GM23338 (cell line): ENCODE data around the gene SNX9. TPM values are rescaled to one million over a fixed set of nuclear protein-coding genes. Genes with fewer than 3 reads are reported as not detected.
A peak's percentile ranks its signal among the peaks of the same experiment; 100 is the strongest.

Experiments used
- ATAC-seq: fragments of 200-7000 bp; cut with Tn5 transposase; 3 replicates; pipeline ENCODE4 v1.9.1; 2020
- DNase-seq: peaks from one replicate; pipeline ENCODE4 v3.0.0-alpha.2; 2015; ENCODE audit warnings: low spot score
- H2AFZ ChIP-seq: fragments of 200-600 bp; sonication (generic); 2 replicates; pipeline ENCODE4 v1.8.0; 2016; ENCODE audit warnings: antibody characterized with exemption, mild to moderate bottlenecking, moderate library complexity
- H3F3A ChIP-seq: fragments of 200-600 bp; sonication (generic); replicated peaks from 2 replicates; pipeline ENCODE4 v1.8.0; 2017; ENCODE audit warnings: antibody characterized with exemption, mixed run types, low read depth
- H3K27ac ChIP-seq: fragments of 200-600 bp; sonication (generic); 2 replicates; pipeline ENCODE4 v1.6.1; 2016; ENCODE audit warnings: low read depth
- H3K27me3 ChIP-seq: fragments of 200-600 bp; sonication (generic); 2 replicates; pipeline ENCODE4 v1.8.0; 2016; ENCODE audit warnings: mild to moderate bottlenecking, mixed run types, moderate library complexity; ENCODE audit not compliant: insufficient read depth
- H3K36me3 ChIP-seq: fragments of 200-600 bp; sonication (generic); 2 replicates; pipeline ENCODE4 v1.8.0; 2016; ENCODE audit warnings: mild to moderate bottlenecking; ENCODE audit not compliant: insufficient read depth
- H3K4me1 ChIP-seq: fragments of 200-600 bp; sonication (generic); 2 replicates; pipeline ENCODE4 v1.8.0; 2016; ENCODE audit warnings: mild to moderate bottlenecking, moderate library complexity; ENCODE audit not compliant: insufficient read depth
- H3K4me2 ChIP-seq: fragments of 200-600 bp; sonication (generic); 2 replicates; pipeline ENCODE4 v1.7.1; 2017; ENCODE audit warnings: mixed run types
- H3K4me3 ChIP-seq: fragments of 200-600 bp; sonication (generic); 2 replicates; pipeline ENCODE4 v1.6.1; 2016; ENCODE audit warnings: mixed run types
- H3K79me2 ChIP-seq: fragments of 200-600 bp; sonication (generic); replicated peaks from 2 replicates; pipeline ENCODE4 v1.8.0; 2017; ENCODE audit warnings: mild to moderate bottlenecking; ENCODE audit not compliant: insufficient read depth
- H3K9me2 ChIP-seq: fragments of 200-600 bp; sonication (generic); 2 replicates; pipeline ENCODE4 v1.8.0; 2017; ENCODE audit not compliant: insufficient read depth
- H4K20me1 ChIP-seq: fragments of 200-600 bp; sonication (generic); replicated peaks from 2 replicates; pipeline ENCODE4 v1.8.0; 2017; ENCODE audit warnings: mild to moderate bottlenecking; ENCODE audit not compliant: insufficient read depth
- H3K27ac Mint-ChIP-seq: 2 replicates; pipeline ENCODE4 v1.8.0; 2020; ENCODE audit warnings: inconsistent platforms, mild to moderate bottlenecking, moderate library complexity, mixed read lengths
- H3K27me3 Mint-ChIP-seq: 3 replicates; pipeline ENCODE4 v1.8.0; 2022; ENCODE audit warnings: low read depth, mild to moderate bottlenecking, moderate library complexity, mixed read lengths, inconsistent platforms; ENCODE audit not compliant: insufficient read depth, poor library complexity
- H3K36me3 Mint-ChIP-seq: 3 replicates; pipeline ENCODE4 v1.8.0; 2021; ENCODE audit warnings: low read depth, mild to moderate bottlenecking, inconsistent platforms, moderate library complexity, mixed read lengths
- H3K4me1 Mint-ChIP-seq: 3 replicates; pipeline ENCODE4 v1.8.0; 2020; ENCODE audit warnings: mild to moderate bottlenecking, inconsistent platforms, mixed read lengths
- H3K4me3 Mint-ChIP-seq: 3 replicates; pipeline ENCODE4 v1.8.0; 2021; ENCODE audit warnings: moderate library complexity, mild to moderate bottlenecking, inconsistent platforms, mixed read lengths
- H3K9me3 Mint-ChIP-seq: 3 replicates; pipeline ENCODE4 v1.8.0; 2020; ENCODE audit warnings: moderate library complexity, mild to moderate bottlenecking, inconsistent platforms, mixed read lengths
- CREB1 ChIP-seq: fragments of 250-450 bp; sonication (Bioruptor Pico); IDR thresholded peaks from 2 replicates; pipeline ENCODE4 v1.5.0; 2020; ENCODE audit warnings: low read depth, mild to moderate bottlenecking, moderate library complexity
- CTCF ChIP-seq, 2 experiments: fragments of 200-600 bp in 1 of 2; sonication (generic) in 1 of 2; conservative IDR thresholded peaks; 2 replicates each; pipeline versions ENCODE4 v1.5.1 to v1.6.1; 2016 to 2017; ENCODE audit warnings: antibody characterized with exemption in 2 of 2, low read depth in 2 of 2, mild to moderate bottlenecking in 2 of 2, moderate library complexity in 1 of 2
- ETS1 ChIP-seq: IDR thresholded peaks from 2 replicates; pipeline ENCODE4 v1.6.1; 2016; ENCODE audit warnings: antibody characterized with exemption
- EZH2 ChIP-seq: fragments of 200-600 bp; sonication (generic); IDR thresholded peaks from one replicate; pipeline ENCODE4 v1.8.0; 2017; ENCODE audit warnings: antibody characterized with exemption, mild to moderate bottlenecking, low read depth; ENCODE audit not compliant: unreplicated experiment
- EZH2phosphoT487 ChIP-seq: fragments of 200-600 bp; sonication (generic); IDR thresholded peaks from one replicate; pipeline ENCODE4 v1.8.1; 2018; ENCODE audit warnings: antibody characterized with exemption; ENCODE audit not compliant: unreplicated experiment
- JUNB ChIP-seq: IDR thresholded peaks from one replicate; pipeline ENCODE4 v1.6.1; 2016; ENCODE audit warnings: antibody characterized with exemption; ENCODE audit not compliant: unreplicated experiment
- NANOG ChIP-seq: IDR thresholded peaks from 2 replicates; pipeline ENCODE4 v1.6.1; 2016; ENCODE audit warnings: antibody characterized with exemption, borderline replicate concordance
- POLR2AphosphoS5 ChIP-seq: IDR thresholded peaks from 2 replicates; pipeline ENCODE4 v1.6.1; 2016; ENCODE audit warnings: antibody characterized with exemption, low read depth
- REST ChIP-seq: IDR thresholded peaks from one replicate; pipeline ENCODE4 v1.6.1; 2018; ENCODE audit warnings: antibody characterized with exemption; ENCODE audit not compliant: unreplicated experiment
- STAT1 ChIP-seq: IDR thresholded peaks from one replicate; pipeline ENCODE4 v1.6.1; 2016; ENCODE audit warnings: antibody characterized with exemption; ENCODE audit not compliant: unreplicated experiment
- ZNF114 ChIP-seq: fragments of 250-450 bp; sonication (Bioruptor Pico); IDR thresholded peaks from 2 replicates; pipeline ENCODE4 v1.5.0; 2020; ENCODE audit warnings: mild to moderate bottlenecking, moderate library complexity
- ZNF331 ChIP-seq: fragments of 250-450 bp; sonication (Bioruptor Pico); IDR thresholded peaks from 2 replicates; pipeline ENCODE4 v1.5.0; 2020; ENCODE audit warnings: low read depth, mild to moderate bottlenecking, moderate library complexity
- ZNF462 ChIP-seq: fragments of 250-450 bp; sonication (Bioruptor Pico); IDR thresholded peaks from 2 replicates; pipeline ENCODE4 v1.5.0; 2020; ENCODE audit warnings: mild to moderate bottlenecking, moderate library complexity
- polyA plus RNA-seq: library from polyadenylated mRNA; unstranded; fragments of >200 nt; fragmentation: Nextera tagmentation; extraction: Ambion mirVana; gene quantifications from 2 replicates; pipeline ENCODE4 v1.2.1, GENCODE V29; 2016
- total RNA-seq: library from RNA; depleted of rRNA; stranded (reverse); fragments of >200 nt; shearing (Covaris generic); gene quantifications from 2 replicates; pipeline ENCODE4 v1.2.3, GENCODE V29; 2014

The SNX9 gene
- total and polyA plus RNA-seq, 2 experiments from 2014 or later, result 18.4 to 23.3 TPM

GRCh38 chr6:157981132-157981394, 158.0 kb downstream of the SNX9 start:
- H3K4me3 Mint-ChIP-seq, result peak overlapping the region; percentile 70
- peaks cover 30% of the 10 kb centered on the region for H3K27me3 Mint-ChIP-seq
- H3F3A ChIP-seq, result peaks cover 5% of the 10 kb centered on the region
- peak overlapping the region; percentile 92; the same call in 1 of the 2 replicates for H2AFZ ChIP-seq
- no peaks in the 10 kb centered on the region for H3K36me3 ChIP-seq
- DNase-seq (peak; percentile 45), ATAC-seq (peak; percentile 6; the same call in 2 of the 3 replicates)
- no peaks in the 10 kb centered on the region; the same call in 2 of the 3 replicates for H3K9me3 Mint-ChIP-seq
- peaks cover 18% of the 10 kb centered on the region for H3K27me3 ChIP-seq
- peak overlapping the region; percentile 86 for H3K4me2 ChIP-seq
- no peak overlapping the region for H3K27ac ChIP-seq
- peaks cover 18% of the 10 kb centered on the region for H3K79me2 ChIP-seq
- H3K9me2 ChIP-seq, result no peaks in the 10 kb centered on the region
- no peaks in the 10 kb centered on the region for H4K20me1 ChIP-seq
- TF ChIP-seq ETS1 (no peak), ZNF114 (no peak), REST (no peak), JUNB (no peak), ZNF331 (CRISPR knock-in tag) (no peak), EZH2 (no peak), STAT1 (no peak), EZH2phosphoT487 (no peak), CTCF (conservative IDR thresholded peaks at IDR 0.05; ENCODE audit: low read depth in 2 of 2) (no peak), NANOG (no peak), ZNF462 (CRISPR knock-in tag) (no peak), POLR2AphosphoS5 (no peak), CREB1 (CRISPR knock-in tag) (no peak)
- no peaks in the 10 kb centered on the region; the same call in 2 of the 3 replicates for H3K36me3 Mint-ChIP-seq
- H3K4me3 ChIP-seq, result peak overlapping the region; percentile 75
- no peak overlapping the region; the same call in 1 of the 2 replicates for H3K27ac Mint-ChIP-seq
- peaks cover 33% of the 10 kb centered on the region for H3K4me1 Mint-ChIP-seq
- peaks cover 32% of the 10 kb centered on the region for H3K4me1 ChIP-seq
